Cardiac muscle cell (in vitro differentiated cells and primary cell): ENCODE data around the gene SLC35F3. TPM values are rescaled to one million over a fixed set of nuclear protein-coding genes. Genes with fewer than 3 reads are reported as not detected.

Experiments used
- DNase-seq, 2 donors: peaks; one replicate each; pipeline versions ENCODE4 v3.0.0 to v3.0.0-alpha.2; 2010 to 2017; ENCODE audit warnings: low read depth in 1 of 2, low spot score in 1 of 2
- H3K27ac ChIP-seq: fragments of 200-600 bp; sonication (generic); 2 replicates; pipeline ENCODE4 v1.5.1; 2016
- H3K27me3 ChIP-seq: fragments of 200-600 bp; sonication (generic); 2 replicates; pipeline ENCODE4 v1.6.0; 2016; ENCODE audit warnings: control low read depth
- H3K36me3 ChIP-seq: fragments of 200-600 bp; sonication (generic); 2 replicates; pipeline ENCODE4 v1.5.1; 2016; ENCODE audit warnings: control low read depth
- H3K4me1 ChIP-seq: fragments of 200-600 bp; sonication (generic); 2 replicates; pipeline ENCODE4 v1.8.1; 2017; ENCODE audit warnings: low read depth, mild to moderate bottlenecking, mixed run types
- H3K4me3 ChIP-seq: fragments of 200-600 bp; sonication (generic); 2 replicates; pipeline ENCODE4 v1.5.1; 2016; ENCODE audit warnings: mild to moderate bottlenecking
- H3K9me3 ChIP-seq: fragments of 200-600 bp; sonication (generic); 2 replicates; pipeline ENCODE4 v1.5.1; 2017; ENCODE audit warnings: low read depth, mild to moderate bottlenecking, control low read depth
- CTCF ChIP-seq: IDR thresholded peaks from 2 replicates; pipeline ENCODE4 v1.5.1; 2012; ENCODE audit warnings: low read depth, mild to moderate bottlenecking, low read length
- polyA plus RNA-seq: library from polyadenylated mRNA; unstranded; fragments of >200 nt; fragmentation: Nextera tagmentation; extraction: Ambion mirVana; gene quantifications from 2 replicates; pipeline ENCODE4 v1.2.1, GENCODE V29; 2016
- total RNA-seq: library from RNA; depleted of rRNA; stranded (reverse); fragments of >200 nt; gene quantifications from 2 replicates; pipeline ENCODE4 v1.2.3, GENCODE V29; 2016

Gene SLC35F3
- total and polyA plus RNA-seq, 2 experiments from 2014 or later = 0.98 to 2.0 TPM

GRCh38 chr1:233982827-233983518 is 78.5 kb downstream of the SLC35F3 start:
- H3K27me3 ChIP-seq = no peaks in the 10 kb centered on the region
- no peaks in the 10 kb centered on the region for H3K4me1 ChIP-seq
- no peaks in the 10 kb centered on the region for H3K36me3 ChIP-seq
- TF ChIP-seq CTCF = no peak
- no peak overlapping the region for H3K4me3 ChIP-seq
- H3K27ac ChIP-seq = no peak overlapping the region
- DNase-seq = no peak
- H3K9me3 ChIP-seq = no peaks in the 10 kb centered on the region

GRCh38 chr1:233983811-233984210 is 79.3 kb downstream of the SLC35F3 start:
- Histone ChIP-seq H3K4me3 (no peak overlapping the region), H3K4me1 (no peaks in the 10 kb centered on the region), H3K36me3 (no peaks in the 10 kb centered on the region), H3K27ac (no peak overlapping the region), H3K27me3 (no peaks in the 10 kb centered on the region), H3K9me3 (no peaks in the 10 kb centered on the region)
- DNase-seq = no peak
- TF ChIP-seq CTCF = no peak

GRCh38 chr1:233988963-233989696 is 84.7 kb downstream of the SLC35F3 start:
- H3K27me3 ChIP-seq = no peaks in the 10 kb centered on the region
- no peak for TF ChIP-seq CTCF
- H3K4me3 ChIP-seq = no peak overlapping the region
- no peak for DNase-seq
- H3K4me1 ChIP-seq = no peaks in the 10 kb centered on the region
- no peaks in the 10 kb centered on the region for H3K9me3 ChIP-seq
- no peak overlapping the region for H3K27ac ChIP-seq
- no peaks in the 10 kb centered on the region for H3K36me3 ChIP-seq

GRCh38 chr1:233990486-233990885 is 86.0 kb downstream of the SLC35F3 start:
- Histone ChIP-seq H3K4me1 (no peaks in the 10 kb centered on the region), H3K9me3 (no peaks in the 10 kb centered on the region), H3K27me3 (no peaks in the 10 kb centered on the region), H3K27ac (no peak overlapping the region), H3K36me3 (no peaks in the 10 kb centered on the region), H3K4me3 (no peak overlapping the region)
- no peak for DNase-seq
- TF ChIP-seq CTCF = no peak

- Histone ChIP-seq H3K9me3 (no peaks in the 10 kb centered on the region), H3K36me3 (no peaks in the 10 kb centered on the region), H3K27me3 (no peaks in the 10 kb centered on the region), H3K4me3 (no peak overlapping the region), H3K27ac (no peak overlapping the region), H3K4me1 (no peaks in the 10 kb centered on the region)
- no peak for DNase-seq
- TF ChIP-seq CTCF = no peak
Measured at GRCh38 chr1:233993651-233994050, 89.2 kb downstream of the SLC35F3 start.
